ENCODE results near the gene STK35. TPM values are rescaled to one million over a fixed set of nuclear protein-coding genes. Genes with fewer than 3 reads are reported as not detected.

Gene STK35
- total and polyA plus RNA-seq, 2 of the 13 experiments (the other 11 are each of a cell fraction or from before 2014, with no cell fraction given), result 27.4 to 29.8 TPM

DNA sequence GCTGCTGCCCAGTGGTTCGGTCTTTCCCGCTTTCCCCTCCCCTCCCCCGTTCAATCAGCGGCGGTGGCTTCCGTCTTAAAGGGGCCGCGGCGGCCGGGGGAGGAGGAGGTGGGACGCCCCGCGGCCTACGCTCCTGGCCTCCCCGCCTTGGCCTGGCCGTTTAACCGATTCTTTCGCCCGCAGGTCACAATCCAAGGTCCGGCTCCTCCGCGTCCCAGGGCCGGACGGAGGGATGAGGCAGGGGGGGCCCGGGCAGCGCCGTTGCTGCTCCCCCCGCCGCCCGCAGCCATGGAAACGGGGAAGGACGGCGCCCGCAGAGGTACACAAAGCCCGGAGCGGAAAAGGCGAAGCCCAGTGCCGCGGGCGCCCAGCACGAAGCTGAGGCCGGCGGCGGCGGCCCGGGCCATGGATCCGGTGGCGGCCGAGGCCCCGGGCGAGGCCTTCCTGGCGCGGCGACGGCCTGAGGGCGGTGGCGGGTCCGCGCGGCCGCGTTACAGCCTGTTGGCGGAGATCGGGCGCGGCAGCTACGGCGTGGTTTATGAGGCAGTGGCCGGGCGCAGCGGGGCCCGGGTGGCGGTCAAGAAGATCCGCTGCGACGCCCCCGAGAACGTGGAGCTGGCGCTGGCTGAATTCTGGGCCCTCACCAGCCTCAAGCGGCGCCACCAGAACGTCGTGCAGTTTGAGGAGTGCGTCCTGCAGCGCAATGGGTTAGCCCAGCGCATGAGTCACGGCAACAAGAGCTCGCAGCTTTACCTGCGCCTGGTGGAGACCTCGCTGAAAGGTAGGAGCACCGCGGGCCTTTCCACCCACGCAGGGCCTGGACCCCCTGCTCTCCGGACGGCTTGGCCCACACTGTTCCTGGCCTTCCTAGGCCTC is 1.2 kb downstream of the STK35 start (continued):
- TF ChIP-seq, protein P1, sequence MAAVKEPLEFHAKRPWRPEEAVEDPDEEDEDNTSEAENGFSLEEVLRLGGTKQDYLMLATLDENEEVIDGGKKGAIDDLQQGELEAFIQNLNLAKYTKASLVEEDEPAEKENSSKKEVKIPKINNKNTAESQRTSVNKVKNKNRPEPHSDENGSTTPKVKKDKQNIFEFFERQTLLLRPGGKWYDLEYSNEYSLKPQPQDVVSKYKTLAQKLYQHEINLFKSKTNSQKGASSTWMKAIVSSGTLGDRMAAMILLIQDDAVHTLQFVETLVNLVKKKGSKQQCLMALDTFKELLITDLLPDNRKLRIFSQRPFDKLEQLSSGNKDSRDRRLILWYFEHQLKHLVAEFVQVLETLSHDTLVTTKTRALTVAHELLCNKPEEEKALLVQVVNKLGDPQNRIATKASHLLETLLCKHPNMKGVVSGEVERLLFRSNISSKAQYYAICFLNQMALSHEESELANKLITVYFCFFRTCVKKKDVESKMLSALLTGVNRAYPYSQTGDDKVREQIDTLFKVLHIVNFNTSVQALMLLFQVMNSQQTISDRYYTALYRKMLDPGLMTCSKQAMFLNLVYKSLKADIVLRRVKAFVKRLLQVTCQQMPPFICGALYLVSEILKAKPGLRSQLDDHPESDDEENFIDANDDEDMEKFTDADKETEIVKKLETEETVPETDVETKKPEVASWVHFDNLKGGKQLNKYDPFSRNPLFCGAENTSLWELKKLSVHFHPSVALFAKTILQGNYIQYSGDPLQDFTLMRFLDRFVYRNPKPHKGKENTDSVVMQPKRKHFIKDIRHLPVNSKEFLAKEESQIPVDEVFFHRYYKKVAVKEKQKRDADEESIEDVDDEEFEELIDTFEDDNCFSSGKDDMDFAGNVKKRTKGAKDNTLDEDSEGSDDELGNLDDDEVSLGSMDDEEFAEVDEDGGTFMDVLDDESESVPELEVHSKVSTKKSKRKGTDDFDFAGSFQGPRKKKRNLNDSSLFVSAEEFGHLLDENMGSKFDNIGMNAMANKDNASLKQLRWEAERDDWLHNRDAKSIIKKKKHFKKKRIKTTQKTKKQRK (IDR thresholded peaks at IDR 0.05; ENCODE audit: low read length), result no peak
- TF ChIP-seq, protein P2, sequence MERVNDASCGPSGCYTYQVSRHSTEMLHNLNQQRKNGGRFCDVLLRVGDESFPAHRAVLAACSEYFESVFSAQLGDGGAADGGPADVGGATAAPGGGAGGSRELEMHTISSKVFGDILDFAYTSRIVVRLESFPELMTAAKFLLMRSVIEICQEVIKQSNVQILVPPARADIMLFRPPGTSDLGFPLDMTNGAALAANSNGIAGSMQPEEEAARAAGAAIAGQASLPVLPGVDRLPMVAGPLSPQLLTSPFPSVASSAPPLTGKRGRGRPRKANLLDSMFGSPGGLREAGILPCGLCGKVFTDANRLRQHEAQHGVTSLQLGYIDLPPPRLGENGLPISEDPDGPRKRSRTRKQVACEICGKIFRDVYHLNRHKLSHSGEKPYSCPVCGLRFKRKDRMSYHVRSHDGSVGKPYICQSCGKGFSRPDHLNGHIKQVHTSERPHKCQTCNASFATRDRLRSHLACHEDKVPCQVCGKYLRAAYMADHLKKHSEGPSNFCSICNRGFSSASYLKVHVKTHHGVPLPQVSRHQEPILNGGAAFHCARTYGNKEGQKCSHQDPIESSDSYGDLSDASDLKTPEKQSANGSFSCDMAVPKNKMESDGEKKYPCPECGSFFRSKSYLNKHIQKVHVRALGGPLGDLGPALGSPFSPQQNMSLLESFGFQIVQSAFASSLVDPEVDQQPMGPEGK (CRISPR knock-in tag; IDR thresholded peaks at IDR 0.05), result peak; percentile 100
- TF ChIP-seq BORCS8-MEF2B (CRISPR knock-in tag; IDR thresholded peaks at IDR 0.05) (peak; percentile 50), MTF2 (CRISPR knock-in tag; IDR thresholded peaks at IDR 0.05; ENCODE audit: borderline replicate concordance) (peak; percentile 95; the same call in 1 of the 2 replicates), ZNF337 (CRISPR knock-in tag; IDR thresholded peaks at IDR 0.05; ENCODE audit: borderline replicate concordance, low read depth) (no peak), KDM2A (CRISPR knock-in tag; IDR thresholded peaks at IDR 0.05; ENCODE audit: borderline replicate concordance, low read depth) (peak; percentile 58; the same call in 1 of the 2 replicates), POLR2A (IDR thresholded peaks at IDR 0.05; ENCODE audit: insufficient read depth in 1 of 2, low read depth in 2 of 2, low read length in 2 of 2) (peak; percentile 84 to 90), MIXL1 (CRISPR knock-in tag; IDR thresholded peaks at IDR 0.05) (0 out of 2 replicates have a peak, but pooled peaks have one; percentile 10), SRY (CRISPR knock-in tag; IDR thresholded peaks at IDR 0.05) (peak; percentile 96), PPARG (CRISPR knock-in tag; conservative IDR thresholded peaks at IDR 0.05) (peak; percentile 65; the same call in 1 of the 2 replicates), IRF2 (CRISPR knock-in tag; IDR thresholded peaks at IDR 0.05) (peak; percentile 49; the same call in 1 of the 2 replicates), NFKBIZ (CRISPR knock-in tag; IDR thresholded peaks at IDR 0.05) (0 out of 2 replicates have a peak, but pooled peaks have one; percentile 22)
- TF ChIP-seq, protein P3, sequence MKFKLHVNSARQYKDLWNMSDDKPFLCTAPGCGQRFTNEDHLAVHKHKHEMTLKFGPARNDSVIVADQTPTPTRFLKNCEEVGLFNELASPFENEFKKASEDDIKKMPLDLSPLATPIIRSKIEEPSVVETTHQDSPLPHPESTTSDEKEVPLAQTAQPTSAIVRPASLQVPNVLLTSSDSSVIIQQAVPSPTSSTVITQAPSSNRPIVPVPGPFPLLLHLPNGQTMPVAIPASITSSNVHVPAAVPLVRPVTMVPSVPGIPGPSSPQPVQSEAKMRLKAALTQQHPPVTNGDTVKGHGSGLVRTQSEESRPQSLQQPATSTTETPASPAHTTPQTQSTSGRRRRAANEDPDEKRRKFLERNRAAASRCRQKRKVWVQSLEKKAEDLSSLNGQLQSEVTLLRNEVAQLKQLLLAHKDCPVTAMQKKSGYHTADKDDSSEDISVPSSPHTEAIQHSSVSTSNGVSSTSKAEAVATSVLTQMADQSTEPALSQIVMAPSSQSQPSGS (CRISPR knock-in tag; IDR thresholded peaks at IDR 0.05), result 0 out of 2 replicates have a peak, but pooled peaks have one; percentile 8
- TF ChIP-seq, protein P4, sequence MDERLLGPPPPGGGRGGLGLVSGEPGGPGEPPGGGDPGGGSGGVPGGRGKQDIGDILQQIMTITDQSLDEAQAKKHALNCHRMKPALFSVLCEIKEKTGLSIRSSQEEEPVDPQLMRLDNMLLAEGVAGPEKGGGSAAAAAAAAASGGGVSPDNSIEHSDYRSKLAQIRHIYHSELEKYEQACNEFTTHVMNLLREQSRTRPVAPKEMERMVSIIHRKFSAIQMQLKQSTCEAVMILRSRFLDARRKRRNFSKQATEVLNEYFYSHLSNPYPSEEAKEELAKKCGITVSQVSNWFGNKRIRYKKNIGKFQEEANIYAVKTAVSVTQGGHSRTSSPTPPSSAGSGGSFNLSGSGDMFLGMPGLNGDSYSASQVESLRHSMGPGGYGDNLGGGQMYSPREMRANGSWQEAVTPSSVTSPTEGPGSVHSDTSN (CRISPR knock-in tag; IDR thresholded peaks at IDR 0.05), result 0 out of 2 replicates have a peak, but pooled peaks have one; percentile 13
- TF ChIP-seq, protein P5, sequence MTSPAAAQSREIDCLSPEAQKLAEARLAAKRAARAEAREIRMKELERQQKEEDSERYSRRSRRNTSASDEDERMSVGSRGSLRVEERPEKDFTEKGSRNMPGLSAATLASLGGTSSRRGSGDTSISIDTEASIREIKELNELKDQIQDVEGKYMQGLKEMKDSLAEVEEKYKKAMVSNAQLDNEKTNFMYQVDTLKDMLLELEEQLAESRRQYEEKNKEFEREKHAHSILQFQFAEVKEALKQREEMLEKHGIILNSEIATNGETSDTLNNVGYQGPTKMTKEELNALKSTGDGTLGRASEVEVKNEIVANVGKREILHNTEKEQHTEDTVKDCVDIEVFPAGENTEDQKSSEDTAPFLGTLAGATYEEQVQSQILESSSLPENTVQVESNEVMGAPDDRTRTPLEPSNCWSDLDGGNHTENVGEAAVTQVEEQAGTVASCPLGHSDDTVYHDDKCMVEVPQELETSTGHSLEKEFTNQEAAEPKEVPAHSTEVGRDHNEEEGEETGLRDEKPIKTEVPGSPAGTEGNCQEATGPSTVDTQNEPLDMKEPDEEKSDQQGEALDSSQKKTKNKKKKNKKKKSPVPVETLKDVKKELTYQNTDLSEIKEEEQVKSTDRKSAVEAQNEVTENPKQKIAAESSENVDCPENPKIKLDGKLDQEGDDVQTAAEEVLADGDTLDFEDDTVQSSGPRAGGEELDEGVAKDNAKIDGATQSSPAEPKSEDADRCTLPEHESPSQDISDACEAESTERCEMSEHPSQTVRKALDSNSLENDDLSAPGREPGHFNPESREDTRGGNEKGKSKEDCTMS (CRISPR knock-in tag; conservative IDR thresholded peaks at IDR 0.05), result no peak; the same call in 1 of the 2 replicates

Data from HepG2 (cell line).